ENCODE measurements around the gene SLBP.

Gene SLBP

GRCh38 chr4:1752284-1753041 is 40.3 kb upstream of the SLBP start:
- Mint-ChIP-seq H3K27ac (no peak overlapping the region), H3K4me3 (no peak overlapping the region), H3K4me1 (ENCODE audit: low read depth) (no peaks in the 10 kb centered on the region), H3K36me3 (no peaks in the 10 kb centered on the region), H3K27me3 (no peaks in the 10 kb centered on the region), H3K9me3 (ENCODE audit: low read depth) (no peaks in the 10 kb centered on the region)

GRCh38 chr4:1751919-1752283 is 39.8 kb upstream of the SLBP start:
- Mint-ChIP-seq H3K36me3 (no peaks in the 10 kb centered on the region), H3K4me1 (ENCODE audit: low read depth) (no peaks in the 10 kb centered on the region), H3K4me3 (no peak overlapping the region), H3K27ac (no peak overlapping the region), H3K27me3 (no peaks in the 10 kb centered on the region), H3K9me3 (ENCODE audit: low read depth) (no peaks in the 10 kb centered on the region)

DNA sequence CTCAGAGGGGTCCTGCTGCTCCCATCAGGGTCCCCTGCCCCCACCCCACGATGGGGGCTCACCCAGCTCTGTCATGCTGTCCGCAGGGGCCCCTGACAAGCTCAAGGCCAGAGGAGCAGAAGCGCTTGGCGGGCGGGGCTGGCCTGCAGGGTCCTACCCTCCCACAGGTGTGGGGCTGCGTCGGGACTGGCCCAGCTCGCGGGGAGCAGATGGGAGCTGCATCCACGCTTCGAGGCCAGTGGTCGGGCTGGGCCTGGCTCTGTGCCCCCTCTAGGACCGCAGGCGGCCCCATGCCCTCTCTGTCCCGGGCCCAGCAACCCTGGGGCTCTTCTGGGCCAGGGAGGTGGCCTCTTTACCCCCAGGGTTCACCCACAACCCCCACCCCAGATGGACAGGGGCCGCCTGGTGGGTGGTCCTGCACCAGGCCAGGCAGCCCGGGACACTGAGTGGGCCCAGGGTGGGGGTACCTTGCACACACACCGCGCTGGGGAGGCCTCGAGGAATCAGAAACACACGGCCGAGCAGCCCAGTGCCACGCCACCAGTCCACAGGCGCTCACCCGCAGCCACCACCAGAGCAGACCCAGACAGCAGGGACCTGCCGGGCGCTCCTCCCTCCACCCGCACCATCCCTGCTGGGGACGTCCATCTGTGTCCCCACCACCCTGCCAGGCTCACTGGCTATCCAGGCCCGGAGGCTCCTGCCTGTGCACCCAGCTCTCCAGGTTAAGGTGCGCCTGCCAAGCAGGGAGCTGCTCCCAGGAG is 39.2 kb upstream of the SLBP start:
- no peak overlapping the region for H3K27ac Mint-ChIP-seq
- H3K27me3 Mint-ChIP-seq: no peaks in the 10 kb centered on the region
- H3K9me3 Mint-ChIP-seq (ENCODE audit: low read depth): no peaks in the 10 kb centered on the region
- no peak overlapping the region for H3K4me3 Mint-ChIP-seq
- no peaks in the 10 kb centered on the region for H3K4me1 Mint-ChIP-seq (ENCODE audit: low read depth)
- no peaks in the 10 kb centered on the region for H3K36me3 Mint-ChIP-seq

DNA sequence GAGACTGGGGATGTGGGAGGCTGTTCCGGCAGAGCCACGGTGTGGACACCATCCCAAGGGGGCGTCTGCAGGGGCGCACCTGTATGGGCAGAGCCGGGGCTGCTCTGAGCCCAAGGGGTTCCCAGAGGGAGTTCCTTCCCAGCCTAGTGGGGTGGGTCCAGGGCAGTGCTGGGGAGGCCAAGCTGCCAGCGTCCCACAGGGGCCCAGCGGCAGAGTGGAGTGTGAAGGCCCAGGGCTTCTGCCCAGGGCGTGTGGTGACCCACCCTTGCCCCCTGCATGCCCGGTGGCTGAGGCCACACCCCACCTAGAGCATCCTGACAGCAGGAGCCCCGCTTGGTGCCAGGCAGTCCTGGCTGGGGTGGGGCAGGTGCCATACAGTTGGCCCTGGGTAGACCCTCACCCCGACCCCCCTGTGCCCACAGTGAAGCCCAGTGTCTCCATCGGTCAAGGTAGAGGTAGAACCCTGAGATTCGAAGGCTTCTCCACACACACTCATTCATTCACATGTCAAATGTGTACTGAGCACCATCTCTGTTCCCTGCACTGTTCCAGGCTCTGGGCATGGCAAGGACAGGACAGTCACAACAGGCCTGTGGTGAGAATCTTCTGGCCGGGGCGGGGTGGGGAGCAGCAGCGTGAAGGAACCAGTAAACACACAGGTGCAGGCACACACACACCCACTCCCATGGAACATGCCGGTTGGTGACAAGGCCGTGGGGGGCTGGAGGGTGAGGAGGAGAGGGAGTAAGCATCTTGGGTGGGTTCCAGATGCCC is 38.4 kb upstream of the SLBP start:
- H3K36me3 Mint-ChIP-seq: no peaks in the 10 kb centered on the region
- no peak overlapping the region for H3K4me3 Mint-ChIP-seq
- no peaks in the 10 kb centered on the region for H3K4me1 Mint-ChIP-seq (ENCODE audit: low read depth)
- H3K27ac Mint-ChIP-seq: no peak overlapping the region
- no peaks in the 10 kb centered on the region for H3K9me3 Mint-ChIP-seq (ENCODE audit: low read depth)
- H3K27me3 Mint-ChIP-seq: no peaks in the 10 kb centered on the region

- Mint-ChIP-seq H3K36me3 (no peaks in the 10 kb centered on the region), H3K9me3 (ENCODE audit: low read depth) (no peaks in the 10 kb centered on the region), H3K27ac (no peak overlapping the region), H3K4me3 (no peak overlapping the region), H3K4me1 (ENCODE audit: low read depth) (no peaks in the 10 kb centered on the region), H3K27me3 (no peaks in the 10 kb centered on the region)
Measured at GRCh38 chr4:1749826-1750225, 37.7 kb upstream of the SLBP start.

GRCh38 chr4:1749370-1749769 is 37.3 kb upstream of the SLBP start:
- Mint-ChIP-seq H3K9me3 (ENCODE audit: low read depth) (no peaks in the 10 kb centered on the region), H3K27ac (no peak overlapping the region), H3K4me1 (ENCODE audit: low read depth) (no peaks in the 10 kb centered on the region), H3K4me3 (no peak overlapping the region), H3K27me3 (no peaks in the 10 kb centered on the region), H3K36me3 (no peaks in the 10 kb centered on the region)

GRCh38 chr4:1748465-1748995 is 36.4 kb upstream of the SLBP start:
- H3K27ac Mint-ChIP-seq: no peak overlapping the region
- no peaks in the 10 kb centered on the region for H3K9me3 Mint-ChIP-seq (ENCODE audit: low read depth)
- H3K4me3 Mint-ChIP-seq: no peak overlapping the region
- H3K36me3 Mint-ChIP-seq: no peaks in the 10 kb centered on the region
- no peaks in the 10 kb centered on the region for H3K4me1 Mint-ChIP-seq (ENCODE audit: low read depth)
- no peaks in the 10 kb centered on the region for H3K27me3 Mint-ChIP-seq

DNA sequence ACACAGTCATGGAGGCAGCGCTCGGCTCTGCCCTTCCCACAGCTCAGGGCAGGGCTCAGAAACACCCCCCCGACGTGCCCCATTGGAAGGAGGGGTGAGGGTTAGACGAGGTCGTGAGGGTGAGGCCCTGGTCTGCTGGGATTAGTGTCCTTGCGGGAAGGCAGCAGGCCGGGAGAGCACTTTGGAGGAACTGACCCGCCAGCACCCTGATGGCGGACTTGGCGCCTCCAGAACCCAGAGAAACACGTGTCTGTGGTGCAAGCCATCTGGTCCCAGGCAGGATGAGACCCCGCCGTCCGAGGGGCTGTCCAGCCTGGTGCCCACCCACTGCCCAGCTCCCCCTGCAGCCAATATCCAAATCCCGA is 35.5 kb upstream of the SLBP start:
- Mint-ChIP-seq H3K4me1 (ENCODE audit: low read depth) (no peaks in the 10 kb centered on the region), H3K27ac (no peak overlapping the region), H3K4me3 (no peak overlapping the region), H3K9me3 (ENCODE audit: low read depth) (no peaks in the 10 kb centered on the region), H3K36me3 (no peaks in the 10 kb centered on the region), H3K27me3 (no peaks in the 10 kb centered on the region)

DNA sequence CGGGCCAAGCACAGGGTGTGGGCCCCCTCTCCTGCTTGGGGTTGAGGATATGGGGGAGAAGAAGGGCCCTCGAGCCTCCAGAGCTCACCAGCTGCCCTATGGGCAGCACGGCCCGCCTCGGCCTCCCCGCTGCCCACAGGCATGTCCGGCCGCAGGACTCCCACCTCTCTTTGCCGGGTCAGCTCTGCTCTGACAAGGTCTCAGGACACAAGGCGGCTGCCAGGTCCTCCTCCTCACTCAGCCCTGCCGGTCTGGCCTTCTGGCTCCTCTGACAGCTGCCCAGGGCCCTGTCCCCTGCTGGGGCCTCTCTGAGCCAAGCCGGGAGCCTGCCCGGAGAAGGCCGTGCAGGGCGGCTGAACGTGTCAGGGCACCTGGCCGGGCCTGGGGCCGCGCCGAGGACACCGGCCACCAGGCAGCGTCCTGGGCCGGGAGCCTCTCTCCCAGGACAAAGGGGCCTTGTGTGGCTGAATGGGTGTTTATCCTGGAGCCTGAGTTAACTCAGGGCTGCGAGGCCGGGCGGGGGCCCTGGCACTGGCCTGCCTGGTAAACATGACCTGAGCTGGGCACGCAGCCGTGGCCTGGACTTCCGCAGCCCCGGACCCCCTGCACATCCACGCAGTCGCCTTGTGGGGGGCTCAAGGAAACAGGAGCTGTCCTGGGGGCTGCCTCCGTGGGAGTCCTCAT is 34.9 kb upstream of the SLBP start:
- Mint-ChIP-seq H3K9me3 (ENCODE audit: low read depth) (no peaks in the 10 kb centered on the region), H3K36me3 (no peaks in the 10 kb centered on the region), H3K4me1 (ENCODE audit: low read depth) (no peaks in the 10 kb centered on the region), H3K27me3 (no peaks in the 10 kb centered on the region), H3K4me3 (no peak overlapping the region), H3K27ac (no peak overlapping the region)

- H3K36me3 Mint-ChIP-seq: no peaks in the 10 kb centered on the region
- H3K27me3 Mint-ChIP-seq: no peaks in the 10 kb centered on the region
- no peak overlapping the region for H3K4me3 Mint-ChIP-seq
- no peaks in the 10 kb centered on the region for H3K4me1 Mint-ChIP-seq (ENCODE audit: low read depth)
- no peaks in the 10 kb centered on the region for H3K9me3 Mint-ChIP-seq (ENCODE audit: low read depth)
- no peak overlapping the region for H3K27ac Mint-ChIP-seq
Measured at GRCh38 chr4:1746265-1746691, 34.2 kb upstream of the SLBP start.

- Mint-ChIP-seq H3K4me1 (ENCODE audit: low read depth) (no peaks in the 10 kb centered on the region), H3K36me3 (no peaks in the 10 kb centered on the region)
Measured at GRCh38 chr4:1745697-1746096, 33.6 kb upstream of the SLBP start.

DNA sequence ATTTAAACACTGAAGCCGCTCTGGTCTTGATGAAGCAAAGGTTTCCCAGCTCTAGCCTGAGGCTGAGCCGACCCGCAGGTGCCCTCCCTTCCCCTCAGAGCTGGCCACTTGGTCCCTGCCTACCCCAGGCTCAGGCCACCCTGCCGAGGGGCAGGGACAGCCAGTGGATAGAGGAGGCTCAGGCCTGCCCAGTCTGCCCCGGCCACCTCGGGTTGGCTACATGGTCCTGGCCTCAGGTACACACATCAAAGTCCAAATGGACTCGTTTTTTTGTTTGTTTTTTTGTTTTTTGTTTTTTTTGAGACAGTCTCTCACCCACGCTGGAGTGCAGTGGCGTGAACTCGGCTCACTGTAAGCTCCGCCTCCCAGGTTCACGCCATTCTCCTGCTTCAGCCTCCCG is 33.0 kb upstream of the SLBP start:
- H3K4me1 Mint-ChIP-seq (ENCODE audit: low read depth): no peaks in the 10 kb centered on the region
- H3K27me3 Mint-ChIP-seq: no peaks in the 10 kb centered on the region
- H3K27ac Mint-ChIP-seq: no peak overlapping the region
- no peak overlapping the region for H3K4me3 Mint-ChIP-seq
- H3K9me3 Mint-ChIP-seq (ENCODE audit: low read depth): no peaks in the 10 kb centered on the region
- H3K36me3 Mint-ChIP-seq: no peaks in the 10 kb centered on the region

More at GRCh38 chr4:1745697-1746096, 33.6 kb upstream of the SLBP start:
- Mint-ChIP-seq H3K4me3 (no peak overlapping the region), H3K27me3 (no peaks in the 10 kb centered on the region), H3K9me3 (ENCODE audit: low read depth) (no peaks in the 10 kb centered on the region), H3K27ac (no peak overlapping the region)

GRCh38 chr4:1744552-1744951 is 32.4 kb upstream of the SLBP start:
- H3K36me3 Mint-ChIP-seq: no peaks in the 10 kb centered on the region

GRCh38 chr4:1743975-1744374 is 31.9 kb upstream of the SLBP start:
- Mint-ChIP-seq H3K36me3 (no peaks in the 10 kb centered on the region), H3K4me3 (no peak overlapping the region)

More at GRCh38 chr4:1744552-1744951, 32.4 kb upstream of the SLBP start:
- H3K4me3 Mint-ChIP-seq: no peak overlapping the region
- no peaks in the 10 kb centered on the region for H3K9me3 Mint-ChIP-seq (ENCODE audit: low read depth)
- no peaks in the 10 kb centered on the region for H3K4me1 Mint-ChIP-seq (ENCODE audit: low read depth)
- no peaks in the 10 kb centered on the region for H3K27me3 Mint-ChIP-seq
- no peak overlapping the region for H3K27ac Mint-ChIP-seq

More at GRCh38 chr4:1743975-1744374, 31.9 kb upstream of the SLBP start:
- Mint-ChIP-seq H3K4me1 (ENCODE audit: low read depth) (no peaks in the 10 kb centered on the region), H3K27me3 (no peaks in the 10 kb centered on the region), H3K9me3 (ENCODE audit: low read depth) (no peaks in the 10 kb centered on the region), H3K27ac (no peak overlapping the region)
